Measurements from ENCODE around the gene REEP1.

- TF ChIP-seq HDGF (IDR thresholded peaks at IDR 0.05; ENCODE audit: borderline replicate concordance), result no peak
- no peak for TF ChIP-seq SUZ12 (IDR thresholded peaks at IDR 0.05)
- TF ChIP-seq TARDBP (IDR thresholded peaks at IDR 0.05), result no peak
- no peak for TF ChIP-seq SP1 (IDR thresholded peaks at IDR 0.05)
- TF ChIP-seq FOXM1 (IDR thresholded peaks at IDR 0.05; ENCODE audit: borderline replicate concordance), result no peak
- TF ChIP-seq ZNF384 (IDR thresholded peaks at IDR 0.05), result no peak
- TF ChIP-seq FOXK2 (IDR thresholded peaks at IDR 0.05), result no peak
Observed at GRCh38 chr2:86239326-86239725, 98.1 kb downstream of the REEP1 start.

All from HEK293T (cell line).